Measurements from ENCODE around the gene ATF4. TPM values are rescaled to one million over a fixed set of nuclear protein-coding genes. Genes with fewer than 3 reads are reported as not detected.

The ATF4 gene
- total and polyA plus RNA-seq, 2 donors (not counting 3 experiments of a cell fraction or from before 2014, with no cell fraction given): 312 to 668 TPM

DNA sequence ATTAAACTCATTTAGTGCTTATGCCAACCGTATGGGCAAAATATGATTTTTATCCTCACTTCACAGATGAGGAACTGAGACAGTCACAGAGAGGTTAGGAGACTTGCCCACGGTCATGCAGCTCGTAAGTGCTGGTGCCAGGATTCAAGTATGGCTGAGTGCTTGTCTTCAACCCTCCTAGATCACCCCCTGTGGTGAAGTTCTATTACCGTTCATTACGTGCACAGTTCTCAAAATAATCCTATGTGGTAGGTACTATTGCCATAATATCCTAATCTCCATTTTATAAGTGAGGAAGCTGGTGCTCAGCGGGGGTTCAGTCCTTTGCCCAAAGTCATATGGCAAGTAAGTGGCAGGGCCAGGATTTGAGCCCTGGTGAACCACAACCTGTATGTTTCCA lies 16.7 kb upstream of the ATF4 start:
- Histone ChIP-seq H2AFZ (ENCODE audit: low read depth, low read length) (no peak overlapping the region), H4K20me1 (replicated peaks; ENCODE audit: control insufficient read depth, extremely low read depth, insufficient read depth, low read length) (no peaks in the 10 kb centered on the region), H3K4me2 (ENCODE audit: insufficient read depth, low read length) (peak overlapping the region; percentile 82), H3K9me1 (replicated peaks; ENCODE audit: control insufficient read depth, extremely low read depth, insufficient read depth, low read length) (no peaks in the 10 kb centered on the region), H3K4me1 (ENCODE audit: control insufficient read depth, extremely low read depth, insufficient read depth, low read length) (peaks cover 12% of the 10 kb centered on the region), H3K27me3 (ENCODE audit: control insufficient read depth in 2 of 2, insufficient read depth in 2 of 2, low read length in 2 of 2) (peaks cover 0 to 3% of the 10 kb centered on the region in 2 experiments), H3K27ac (ENCODE audit: insufficient read depth, low read depth, low read length) (no peak overlapping the region), H3K9me3 (replicated peaks; ENCODE audit: control insufficient read depth, insufficient read depth, low read length) (no peaks in the 10 kb centered on the region), H3K9ac (replicated peaks; ENCODE audit: extremely low read depth, insufficient read depth, low read length) (no peak overlapping the region), H3K36me3 (ENCODE audit: control insufficient read depth in 2 of 2, extremely low read depth in 1 of 2, insufficient read depth in 2 of 2, low read length in 2 of 2) (peaks cover 9 to 18% of the 10 kb centered on the region in 2 experiments), H3K4me3 (replicated peaks in 1 of 3; ENCODE audit: insufficient read depth in 1 of 3, low read depth in 1 of 3, low read length in 3 of 3) (peak overlapping the region in 1 of 3 experiments; percentile 76), H3K79me2 (ENCODE audit: control insufficient read depth, insufficient read depth, low read length) (peaks cover 42% of the 10 kb centered on the region)
- BruUV-seq (replicated peaks): no TSS peak
- POLR2A ChIA-PET: no interaction called here
- TF ChIP-seq GATA2 (IDR thresholded peaks at IDR 0.05; ENCODE audit: insufficient read depth, insufficient read length, low read depth, low read length) (no peak), FOS (IDR thresholded peaks at IDR 0.05; ENCODE audit: borderline replicate concordance, insufficient read depth, low read length) (no peak), MAX (IDR thresholded peaks at IDR 0.05; ENCODE audit: insufficient read depth, insufficient read length) (no peak), EZH2 (IDR thresholded peaks at IDR 0.05; ENCODE audit: borderline replicate concordance, low read depth, low read length, severe bottlenecking) (no peak), JUN (IDR thresholded peaks at IDR 0.05; ENCODE audit: borderline replicate concordance, insufficient read depth, insufficient read length, low read depth) (no peak), CTCF (IDR thresholded peaks at IDR 0.05; ENCODE audit: extremely low read depth in 1 of 2, insufficient read depth in 1 of 2, low read depth in 1 of 2, low read length in 2 of 2) (no peak), POLR2A (IDR thresholded peaks at IDR 0.05; ENCODE audit: low read depth, low read length) (no peak), MYC (IDR thresholded peaks at IDR 0.05; ENCODE audit: low read depth, low read length) (no peak), POLR2AphosphoS5 (IDR thresholded peaks at IDR 0.05; ENCODE audit: insufficient read depth, low read depth, low read length) (no peak)
- DNase-seq (ENCODE audit: low read depth, low spot score): no peak
- CTCF ChIA-PET: interaction anchor here (1.0 to 4.4 kb wide), 4 partner anchors 11 to 163 kb away, joined by 3 to 38 read pairs (median 10); no protein-coding TSS in a partner anchor
- FAIRE-seq: no peak
- dilution Hi-C loops (cut with MboI; ENCODE audit: extremely low pct_ligation_motif_present, low sequenced_read_pairs) (no loop called here), intact Hi-C loops (cut with micrococcal nuclease) (loop anchor here (5.0 kb wide), 1 partner anchor 66 kb away; no protein-coding TSS in a partner anchor)
